ENCODE results near the gene GPX5.

Gene GPX5

GRCh38 chr6:28563430-28564095, 37.9 kb downstream of the GPX5 start:
- DNase-seq: no peak

- no peak for DNase-seq
Observed at GRCh38 chr6:28565823-28566526, 40.3 kb downstream of the GPX5 start.

- no peak for DNase-seq
Observed at GRCh38 chr6:28566527-28567252, 41.0 kb downstream of the GPX5 start.

GRCh38 chr6:28567506-28567905, 41.8 kb downstream of the GPX5 start:
- DNase-seq: no peak

GRCh38 chr6:28568515-28569108, 42.9 kb downstream of the GPX5 start:
- no peak for DNase-seq

- DNase-seq: no peak
Observed at GRCh38 chr6:28569748-28570147, 44.1 kb downstream of the GPX5 start.

- no peak for DNase-seq
Observed at GRCh38 chr6:28580475-28580874, 54.8 kb downstream of the GPX5 start.

- DNase-seq: no peak
Observed at GRCh38 chr6:28583463-28583862, 57.8 kb downstream of the GPX5 start.

Data from T-helper 1 cell (primary cell).